ENCODE data around the gene BRAT1.
"Not testable (repeated sequence)": the region's sequence is repeated elsewhere in the genome, so short reads cannot be mapped to it uniquely, and the experiment has no call there.

BRAT1 gene

DNA sequence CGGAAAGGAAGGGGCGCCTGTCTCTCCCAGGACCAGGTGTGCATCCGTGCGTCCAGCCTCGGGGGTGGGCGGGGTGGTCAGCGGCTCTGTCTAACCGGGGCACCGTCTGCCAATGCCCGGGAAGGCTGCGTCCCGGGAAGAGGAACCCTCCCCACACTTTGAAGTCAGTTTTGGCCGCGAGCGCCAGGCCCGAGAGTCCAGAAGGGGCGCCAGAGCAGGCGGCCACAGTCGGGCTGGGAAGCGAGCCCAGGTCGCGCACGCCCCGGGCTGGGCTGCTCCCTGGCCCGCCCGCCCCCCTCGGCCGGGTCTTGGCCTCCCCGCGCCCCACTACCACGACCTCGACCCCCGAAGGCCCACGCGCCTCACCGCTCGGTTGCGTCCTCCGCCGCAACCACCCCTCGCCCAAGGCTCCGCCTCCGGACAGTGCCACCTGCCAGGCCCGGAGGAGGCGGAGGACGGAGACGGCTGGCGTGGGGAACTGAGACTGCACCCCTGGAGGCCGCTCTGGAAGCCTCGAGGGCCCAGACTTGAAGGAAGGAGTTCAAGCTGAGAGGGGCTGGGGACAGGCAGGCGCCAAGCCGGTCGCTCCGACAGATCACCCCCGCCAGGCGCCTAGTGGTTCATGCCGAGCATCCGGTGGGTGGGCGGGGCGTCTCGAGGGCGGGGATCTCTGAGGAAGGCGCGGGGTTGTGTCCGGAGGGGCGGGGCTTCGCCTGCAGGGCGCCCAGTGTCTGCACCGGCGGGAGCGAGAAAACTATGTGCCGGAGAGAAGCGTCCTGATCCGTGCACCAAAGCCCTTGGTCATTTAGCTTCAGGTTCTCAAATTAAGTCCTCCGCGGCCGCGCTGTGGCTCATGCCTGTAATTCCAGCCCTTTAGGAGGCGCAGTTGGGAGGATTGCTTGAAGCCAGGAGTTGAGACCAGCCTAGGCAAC is at the start of gene BRAT1:
TSS of gene BRAT1 (minus strand) at position 404 of the 932 bp plus-strand sequence. CDS start 1,093 bp downstream, outside the sequence.
- peak; percentile 93 for DNase-seq (ENCODE audit: low read depth)

DNA sequence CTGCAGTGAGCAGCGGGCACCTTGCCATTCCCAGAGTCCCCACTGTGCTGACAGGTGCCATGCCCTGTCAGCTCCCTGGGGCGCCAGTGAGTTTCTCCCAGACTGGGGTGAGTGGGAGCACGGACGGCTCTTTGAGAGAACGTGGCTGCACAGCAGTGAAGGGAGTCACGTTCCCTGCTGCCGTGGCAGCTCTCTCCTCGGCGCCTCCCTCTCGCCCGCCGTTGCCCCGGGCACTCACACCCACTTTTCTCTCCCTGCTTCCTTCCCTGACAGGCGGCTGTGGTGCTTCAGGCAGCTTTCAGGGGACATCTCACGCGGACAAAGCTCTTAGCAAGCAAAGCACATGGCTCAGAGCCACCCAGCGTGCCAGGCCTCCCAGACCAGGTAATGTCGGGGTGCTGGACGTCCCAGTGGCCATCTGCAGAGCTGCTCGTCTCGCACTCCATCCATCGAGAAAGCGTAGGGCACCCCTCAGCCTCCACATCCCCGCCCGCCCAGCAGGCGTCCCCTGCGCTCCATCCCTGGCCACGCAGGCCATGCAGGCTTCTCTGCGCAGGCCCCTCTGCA is 49.4 kb upstream of the BRAT1 start:
- DNase-seq (ENCODE audit: low read depth), result no peak

DNA sequence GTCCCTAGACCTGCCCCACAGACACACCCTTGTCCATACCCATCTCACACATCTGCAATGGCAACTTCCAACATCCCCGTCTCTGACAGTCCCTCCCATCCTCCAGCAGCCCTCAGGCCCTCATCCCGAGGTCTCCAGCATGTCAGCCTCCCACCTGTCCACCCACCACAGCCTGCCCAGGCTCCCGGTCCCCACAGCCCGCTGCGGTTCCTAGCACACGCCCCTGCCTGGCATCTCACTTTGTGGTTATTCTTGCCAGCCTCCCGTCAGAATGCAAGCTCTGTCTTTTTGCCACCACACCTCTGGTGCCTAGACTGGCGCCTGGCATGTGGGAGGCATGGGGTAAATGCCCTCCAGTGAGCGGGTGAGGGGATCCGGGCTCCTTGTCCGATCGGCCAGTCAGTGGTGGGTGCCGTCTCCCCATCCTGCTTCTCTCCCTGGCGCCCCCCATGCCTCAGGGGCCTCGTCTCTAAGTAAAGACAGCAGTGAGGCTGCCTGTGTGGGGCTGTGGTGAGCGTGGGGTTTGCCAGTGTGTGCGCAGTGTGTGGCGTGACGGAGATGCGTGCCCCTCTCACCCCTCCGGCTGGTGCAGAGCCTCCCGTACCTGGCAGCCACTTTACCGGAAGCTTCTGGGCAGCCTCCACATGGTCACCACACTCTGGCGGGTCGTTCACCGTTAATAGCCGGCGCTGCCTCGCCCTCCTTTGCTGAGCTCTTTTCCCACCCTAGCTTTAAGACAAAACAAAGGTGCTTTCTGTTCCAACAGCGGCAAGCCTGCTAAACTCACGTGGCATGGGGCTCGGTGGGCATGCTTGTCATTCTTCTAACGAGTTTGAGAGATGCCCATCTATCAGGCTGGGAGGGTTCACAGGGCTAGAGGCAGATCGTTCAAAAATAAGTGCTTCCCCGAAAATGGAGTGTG is 48.0 kb upstream of the BRAT1 start:
- no peak for DNase-seq (ENCODE audit: low read depth)

DNA sequence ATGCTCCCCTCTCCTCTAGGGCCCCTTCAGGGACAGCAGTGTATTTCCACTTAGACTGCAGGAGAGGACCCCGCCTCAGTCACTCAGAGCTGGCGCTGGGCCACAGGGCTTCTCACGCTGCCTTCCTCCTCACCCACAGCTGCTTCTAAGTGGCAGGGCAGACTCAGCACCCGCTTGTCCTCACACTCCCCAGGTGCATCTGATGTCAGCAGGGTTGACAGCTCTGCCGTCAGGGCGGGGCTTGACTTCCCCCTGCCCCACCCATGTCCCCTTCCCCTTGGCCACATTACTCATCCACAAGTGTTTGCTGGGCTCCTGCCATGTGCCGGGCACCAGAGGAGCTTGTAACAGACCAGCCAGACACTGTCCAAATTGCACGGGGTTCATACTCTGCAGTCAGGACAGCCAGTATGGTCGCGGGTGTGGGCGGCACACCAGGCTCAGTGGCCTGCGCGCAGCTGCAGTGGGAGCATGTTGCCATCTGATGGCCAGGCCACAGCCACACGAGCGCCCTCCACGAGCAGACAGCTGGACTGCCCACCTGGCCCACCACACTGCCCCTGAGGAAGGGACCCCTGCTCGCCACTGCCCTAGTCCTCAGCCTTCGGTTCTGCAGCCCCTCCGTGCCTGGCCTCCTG is 47.2 kb upstream of the BRAT1 start:
- DNase-seq (ENCODE audit: low read depth), result no peak

DNA sequence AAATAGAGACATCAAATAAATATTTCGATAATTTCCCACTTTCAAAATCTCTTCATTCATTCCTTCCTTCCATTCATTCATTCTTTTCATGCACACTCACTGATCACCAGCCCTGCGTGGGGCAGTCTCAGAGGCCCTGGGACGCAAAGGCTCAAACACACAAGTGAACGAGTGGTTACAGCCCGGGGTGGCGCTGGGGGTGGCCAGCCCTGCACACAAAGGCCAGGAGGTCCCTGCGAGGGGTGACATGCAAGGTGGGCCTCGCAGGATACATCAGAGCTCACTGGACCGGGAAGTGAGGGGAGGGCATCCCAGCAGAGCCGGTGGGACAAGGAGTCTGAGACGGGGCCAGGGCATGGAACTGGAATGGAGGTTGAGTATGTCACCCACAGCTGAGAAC is 46.6 kb upstream of the BRAT1 start:
- no peak for DNase-seq (ENCODE audit: low read depth)

DNA sequence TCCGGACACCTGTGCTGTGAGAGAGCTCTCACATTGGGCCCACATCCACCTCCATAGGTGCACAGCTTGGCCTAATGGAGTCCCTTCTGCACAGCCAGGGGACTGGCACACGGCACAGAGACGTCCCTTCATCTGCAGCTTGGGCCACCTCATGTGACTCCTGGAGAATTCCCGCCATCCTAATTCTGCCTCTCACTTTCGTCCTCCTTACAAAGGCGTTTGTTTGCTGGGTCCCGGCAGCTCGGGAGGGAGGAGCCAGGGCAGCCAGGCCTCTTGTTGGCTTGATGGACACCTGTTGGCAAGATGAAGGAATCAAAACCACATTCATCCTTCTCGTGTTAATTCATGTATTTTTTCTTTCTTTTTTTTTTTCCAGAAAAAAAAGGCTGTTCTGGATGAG is 45.7 kb upstream of the BRAT1 start:
- DNase-seq (ENCODE audit: low read depth), result no peak

DNA sequence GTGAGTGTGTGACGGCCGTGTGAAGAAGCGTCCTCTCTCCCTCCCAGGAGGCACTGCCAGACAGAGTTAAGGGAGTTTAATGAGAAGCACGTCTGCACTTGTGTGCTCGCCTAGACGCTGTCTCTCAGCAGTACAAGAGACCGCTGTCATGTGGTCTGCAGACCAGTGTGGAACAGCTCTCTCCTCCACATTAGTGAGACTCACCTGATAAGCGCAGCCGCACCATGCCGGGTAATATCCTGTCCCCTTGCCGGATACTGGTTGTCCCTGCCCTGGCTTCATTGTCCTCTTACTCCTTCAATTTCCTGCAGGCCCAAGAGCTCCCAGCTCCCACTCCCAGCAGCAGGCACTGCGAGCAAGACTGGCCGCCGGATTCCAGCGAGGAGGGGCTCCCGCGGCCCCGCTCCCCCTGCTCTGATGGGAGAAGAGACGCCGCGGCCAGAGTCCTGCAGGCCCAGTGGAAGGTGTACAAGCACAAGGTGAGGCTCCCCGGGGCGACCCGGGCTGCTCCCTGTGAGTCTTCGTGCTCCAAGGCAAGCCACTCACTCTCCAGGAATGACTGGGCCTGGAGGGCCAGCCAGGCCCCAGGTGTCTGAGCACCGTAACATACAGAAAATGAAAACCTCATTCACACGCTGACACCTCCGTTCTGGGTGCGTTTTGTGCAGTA is 43.0 kb upstream of the BRAT1 start:
- no peak for DNase-seq (ENCODE audit: low read depth)

DNA sequence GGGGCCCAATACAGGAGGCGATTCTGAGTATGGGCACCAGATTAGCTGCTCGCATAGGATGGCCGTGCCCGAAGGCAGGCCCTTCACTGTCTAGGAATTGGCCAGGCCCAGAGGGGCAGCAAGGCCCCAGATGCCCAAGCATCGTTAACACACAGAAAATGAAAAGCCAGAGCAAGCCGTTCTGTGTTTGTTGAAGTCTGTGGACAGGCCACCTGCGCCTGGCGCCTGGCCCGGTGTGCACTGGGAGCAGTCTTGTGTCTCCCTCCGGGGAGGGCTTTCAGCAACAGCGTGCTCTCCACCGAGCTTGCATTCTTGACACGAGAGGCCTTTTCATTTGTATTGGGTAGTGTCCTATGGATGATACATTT is 41.9 kb upstream of the BRAT1 start:
- no peak for DNase-seq (ENCODE audit: low read depth)

DNA sequence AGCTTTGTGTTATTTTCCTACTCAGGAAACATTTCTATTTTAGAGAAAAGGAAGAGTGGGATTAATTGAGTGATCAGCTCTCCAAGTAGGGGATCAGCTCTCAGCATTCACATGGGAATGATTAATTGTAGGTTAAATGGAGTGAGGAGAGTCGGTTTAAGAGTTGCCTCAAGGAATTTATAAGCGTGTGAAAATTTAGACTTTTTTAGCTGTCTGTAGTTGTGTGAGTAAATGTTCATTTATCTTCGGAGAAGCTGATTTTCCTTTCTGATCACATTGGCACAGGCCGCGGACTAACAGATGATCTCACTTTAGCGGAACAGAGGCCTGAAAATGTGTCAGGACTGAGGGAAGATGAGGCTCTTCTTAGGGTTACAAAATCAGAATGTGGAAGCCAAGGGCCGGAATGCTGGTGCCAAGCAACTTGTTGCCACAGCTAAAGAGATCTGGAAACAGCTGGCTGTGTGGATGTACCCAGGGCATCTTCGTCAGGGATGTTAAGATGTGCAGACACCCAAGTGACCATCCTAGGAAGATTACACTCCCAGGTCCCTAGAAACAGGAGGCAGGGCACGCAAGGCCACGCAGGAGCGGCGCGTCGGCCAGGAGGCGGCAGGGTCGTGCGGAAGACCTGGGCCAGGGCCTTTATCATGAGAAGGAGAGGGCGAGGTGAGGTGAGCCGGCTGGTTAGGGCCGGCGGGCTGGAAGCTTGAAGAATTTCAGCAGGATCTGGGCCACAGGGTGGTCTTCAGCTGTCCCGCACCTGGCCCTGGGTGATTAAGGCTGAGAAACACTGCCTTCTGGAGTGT is 41.3 kb upstream of the BRAT1 start:
- no peak for DNase-seq (ENCODE audit: low read depth)

DNA sequence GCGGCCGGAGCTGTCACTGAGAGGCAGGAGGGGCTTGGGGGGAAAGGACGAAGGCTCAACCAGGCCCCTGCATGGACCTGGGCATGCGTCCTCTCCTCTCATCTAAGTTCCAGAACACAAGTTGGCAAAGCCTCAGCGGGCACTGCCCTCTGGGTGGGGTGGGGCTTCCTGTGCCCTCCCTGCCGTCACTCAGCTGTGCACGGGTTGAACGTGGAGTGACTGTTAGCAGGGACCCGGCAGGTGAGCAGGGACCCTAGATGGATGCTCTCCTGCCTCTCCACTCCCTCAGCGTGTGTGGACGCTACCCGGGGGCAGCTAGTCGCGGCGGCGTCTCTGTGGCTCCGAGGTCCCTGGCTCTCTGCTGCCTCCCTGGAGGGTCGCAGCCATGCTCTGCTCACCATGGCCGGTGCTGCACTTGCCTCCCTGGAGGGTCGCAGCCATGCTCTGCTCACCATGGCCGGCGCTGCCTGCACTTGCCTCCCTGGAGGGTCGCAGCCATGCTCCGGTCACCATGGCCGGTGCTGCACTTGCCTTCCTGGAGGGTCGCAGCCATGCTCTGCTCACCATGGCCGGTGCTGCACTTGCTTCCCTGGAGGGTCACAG is 40.0 kb upstream of the BRAT1 start:
- DNase-seq (ENCODE audit: low read depth), result no peak

DNA sequence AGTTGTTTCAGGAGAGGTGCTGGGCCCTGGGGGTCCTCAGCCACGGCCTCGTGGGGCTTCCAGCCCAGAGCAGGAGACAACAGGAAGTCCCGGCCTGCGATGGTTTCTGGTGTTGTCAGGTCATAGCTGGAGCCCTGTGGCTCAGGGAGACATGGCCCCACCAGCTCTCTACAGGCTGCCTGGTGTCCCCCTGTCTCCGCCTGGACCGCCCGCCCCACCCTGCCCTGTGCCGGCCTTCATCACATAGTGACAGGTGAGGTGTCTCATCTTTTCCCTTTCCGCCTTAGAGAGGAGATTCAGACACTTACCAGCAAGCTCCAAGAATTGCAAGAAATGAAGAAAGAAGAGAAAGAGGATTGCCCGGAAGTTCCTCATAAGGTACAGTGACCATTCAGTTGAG is 39.3 kb upstream of the BRAT1 start:
- DNase-seq (ENCODE audit: low read depth), result no peak

DNA sequence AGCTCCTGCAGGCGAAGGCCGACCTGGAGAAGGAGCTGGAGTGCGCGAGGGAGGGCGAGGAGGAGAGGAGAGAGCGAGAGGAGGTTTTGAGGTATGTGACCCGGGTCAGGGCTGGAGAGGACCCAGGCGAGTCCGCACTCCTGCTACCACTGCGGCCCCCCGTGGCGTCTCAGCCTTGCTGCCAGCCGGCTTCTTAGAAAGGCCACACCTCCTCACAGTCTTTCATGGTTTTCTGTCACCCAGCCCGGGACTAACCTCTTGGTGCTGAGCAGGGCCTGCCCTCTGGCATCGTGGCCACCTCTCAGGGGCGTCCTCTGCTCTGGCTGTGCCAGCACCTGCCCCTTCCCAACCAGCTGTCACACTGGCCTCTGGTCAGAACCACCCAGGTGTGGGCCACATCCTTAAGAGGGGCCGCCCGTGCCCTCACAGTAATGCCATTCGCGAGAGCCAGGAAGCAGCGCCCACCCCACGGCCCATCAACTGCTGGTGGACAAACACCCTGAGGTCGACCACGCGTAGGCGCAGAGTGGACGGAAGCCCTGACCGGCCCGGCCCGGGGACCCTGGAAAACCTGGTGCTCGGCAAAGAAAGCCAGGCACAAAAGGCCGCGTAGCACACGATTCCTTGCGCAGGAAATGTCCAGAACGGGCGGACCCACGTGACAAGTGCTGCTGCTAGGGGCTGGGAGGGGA is 37.9 kb upstream of the BRAT1 start:
- DNase-seq (ENCODE audit: low read depth), result no peak

DNA sequence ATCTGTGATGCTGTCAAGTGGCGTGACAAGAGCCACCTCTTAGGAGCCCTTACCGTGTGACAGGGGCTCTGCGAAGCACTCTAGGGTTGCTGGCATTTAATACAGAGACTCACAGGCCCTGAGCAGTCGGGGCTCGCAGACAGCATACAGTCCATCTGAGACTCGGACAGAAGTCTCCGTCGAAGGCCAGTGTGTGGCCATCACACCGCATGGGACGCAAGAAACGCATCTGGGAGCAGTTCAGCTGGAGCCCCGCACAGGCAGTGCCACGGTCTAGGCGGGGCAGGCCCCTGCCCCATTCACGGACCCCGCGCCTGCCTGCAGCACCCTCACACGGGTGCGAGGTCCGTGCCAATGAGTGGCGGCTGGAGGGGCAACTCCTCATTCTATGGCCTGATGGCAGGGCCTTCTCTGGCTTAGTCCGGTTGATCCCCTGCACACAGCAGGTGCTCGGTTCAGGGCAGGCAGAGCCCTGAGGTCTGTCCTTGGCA is 37.1 kb upstream of the BRAT1 start:
- no peak for DNase-seq (ENCODE audit: low read depth)

DNA sequence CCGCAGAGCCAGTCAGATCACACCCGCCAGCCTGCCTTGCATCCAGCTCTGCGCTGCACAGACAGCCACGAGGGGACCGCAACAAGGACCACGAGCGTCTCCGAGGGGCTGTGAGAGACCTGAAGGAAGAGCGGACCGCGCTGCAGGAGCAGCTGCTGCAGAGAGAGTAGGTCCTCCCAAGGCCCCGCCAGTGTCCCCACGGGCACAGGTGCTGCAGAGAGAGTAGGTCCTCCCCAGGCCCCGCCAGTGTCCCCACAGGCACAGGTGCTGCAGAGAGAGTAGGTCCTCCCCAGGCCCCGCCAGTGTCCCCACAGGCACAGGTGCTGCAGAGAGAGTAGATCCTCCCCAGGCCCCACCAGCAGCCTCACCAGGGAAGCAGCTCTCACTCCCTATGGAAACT is 34.6 kb upstream of the BRAT1 start:
- DNase-seq (ENCODE audit: low read depth), result not testable (repeated sequence)

DNA sequence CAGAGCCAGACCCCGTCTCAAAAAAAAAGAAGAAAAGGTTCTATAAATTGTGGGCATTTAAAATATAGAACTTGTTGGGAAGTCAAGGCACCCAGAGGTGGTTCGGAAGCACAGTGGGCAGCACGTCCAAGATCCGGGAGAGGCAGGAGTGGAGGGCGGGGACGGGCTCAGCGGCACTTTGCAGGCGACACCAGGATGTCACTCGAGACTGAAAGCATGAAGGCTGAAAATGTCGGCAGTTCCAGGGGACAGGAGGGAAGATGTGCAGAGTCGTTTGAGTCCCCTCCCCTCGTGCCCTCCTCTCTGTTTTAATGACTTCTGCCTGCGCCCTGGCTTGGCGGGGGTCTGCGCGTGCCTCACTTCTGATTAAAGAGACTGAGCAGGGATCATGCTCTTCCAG is 34.0 kb upstream of the BRAT1 start:
- no peak for DNase-seq (ENCODE audit: low read depth)

DNA sequence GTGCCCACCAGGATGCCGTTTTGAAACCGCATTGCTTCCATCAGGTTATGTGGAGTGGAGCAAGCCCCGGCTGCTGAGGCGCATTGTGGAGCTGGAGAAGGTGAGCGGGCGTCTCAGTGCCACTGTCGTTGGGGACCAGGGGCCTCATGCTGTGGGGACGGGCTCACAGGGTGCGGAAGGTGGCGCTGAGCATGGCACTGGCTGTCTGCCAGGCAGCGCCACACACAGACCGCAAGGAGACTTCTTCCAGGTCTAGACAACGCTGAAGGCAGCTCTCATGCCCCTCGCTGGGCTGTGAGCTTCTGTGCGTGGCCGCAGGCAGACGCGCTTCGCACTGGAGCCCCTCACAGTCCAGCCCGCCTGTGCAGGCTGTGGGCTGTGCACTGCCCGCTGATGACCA is 32.5 kb upstream of the BRAT1 start:
- DNase-seq (ENCODE audit: low read depth), result no peak

DNA sequence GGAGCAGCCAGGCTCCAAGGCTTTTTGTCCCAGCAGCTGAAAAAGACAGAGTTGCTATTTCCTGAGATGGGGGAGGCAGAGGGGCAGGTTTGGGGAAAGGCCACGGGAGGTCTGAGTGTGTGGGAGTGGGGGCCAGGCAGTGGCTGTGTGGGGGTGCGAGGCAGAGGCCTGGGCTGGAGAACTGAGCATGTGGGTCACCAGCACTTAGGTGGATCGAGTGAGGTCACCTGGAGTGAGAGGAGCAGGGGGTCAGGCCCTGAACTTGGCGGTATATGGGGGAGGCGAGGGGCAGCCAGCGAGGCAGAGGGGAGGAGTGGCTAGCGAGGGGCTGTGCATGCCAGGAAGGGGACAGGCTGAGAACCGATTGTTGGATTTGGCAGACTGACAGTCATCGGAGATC is 31.8 kb upstream of the BRAT1 start:
- DNase-seq (ENCODE audit: low read depth), result no peak

DNA sequence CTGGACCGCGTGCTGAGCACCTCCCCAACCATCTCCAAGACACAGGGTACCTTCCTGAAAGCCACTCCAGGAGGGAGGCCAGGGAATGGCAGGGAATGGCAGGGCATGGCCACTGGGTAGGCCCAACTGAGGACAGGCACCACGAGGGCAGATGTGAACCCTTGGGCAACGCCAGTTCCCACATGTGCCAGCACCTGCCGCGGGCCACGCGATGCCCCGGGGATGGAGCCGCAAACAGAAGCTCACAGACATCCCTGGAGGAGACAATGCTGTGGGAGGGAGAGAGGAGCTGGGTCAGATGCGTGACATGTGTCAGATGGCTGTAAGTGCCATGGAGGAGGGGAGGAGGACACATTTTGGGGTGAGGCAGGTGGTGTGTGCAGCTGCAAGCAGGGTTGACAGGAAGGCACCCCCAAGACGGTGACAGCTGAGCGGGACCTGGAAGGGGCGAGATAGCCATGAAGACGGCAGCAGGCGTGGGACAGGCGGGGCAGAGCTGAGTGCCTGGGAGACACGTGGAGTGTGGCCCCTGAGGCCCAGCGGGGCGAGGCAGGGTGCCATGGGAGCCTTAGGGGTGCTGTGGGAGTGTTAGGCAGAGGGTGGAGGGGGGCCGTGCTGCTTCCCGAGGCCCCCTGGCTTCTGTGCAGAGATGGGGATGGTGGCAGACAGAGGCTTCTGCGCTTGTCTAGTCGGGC is 31.1 kb upstream of the BRAT1 start:
- DNase-seq (ENCODE audit: low read depth), result no peak

DNA sequence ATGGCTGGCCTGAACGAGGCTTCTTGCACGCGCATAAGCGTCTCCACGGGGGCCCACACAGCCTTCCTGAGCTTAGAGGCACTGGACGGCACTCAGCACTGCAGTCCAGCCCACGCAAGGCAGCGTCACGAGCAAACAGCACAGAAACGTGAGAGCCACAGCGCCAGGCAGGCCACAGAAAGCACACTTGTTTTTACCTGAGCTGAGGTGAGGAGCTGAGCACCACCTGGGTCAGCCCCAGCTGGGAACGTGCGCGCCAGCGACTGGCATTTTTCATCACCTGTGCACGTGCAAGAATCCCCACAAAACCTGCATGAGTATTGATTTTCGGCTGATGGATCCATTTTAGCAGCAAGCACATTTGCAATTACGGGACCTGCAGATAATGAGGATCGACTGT is 30.1 kb upstream of the BRAT1 start:
- DNase-seq (ENCODE audit: low read depth), result no peak
